Liver (tissue), 9 donors: Measurements from ENCODE around the gene IRF8. TPM values are rescaled to one million over a fixed set of nuclear protein-coding genes. Genes with fewer than 3 reads are reported as not detected.
A peak's percentile ranks its signal among the peaks of the same experiment; 100 is the strongest.

Source experiments
- DNase-seq: peaks from one replicate; pipeline ENCODE4 v3.0.0-alpha.2; 2017; ENCODE audit warnings: low spot score
- H3K27ac ChIP-seq, 2 donors: one replicate each; pipeline ENCODE4 v1.7.0; 2013; ENCODE audit warnings: inconsistent platforms in 2 of 2, low read length in 2 of 2, control low read depth in 1 of 2, low read depth in 1 of 2, mild to moderate bottlenecking in 1 of 2
- H3K27me3 ChIP-seq, 4 donors: one replicate each; pipeline versions ENCODE4 v1.6.1 to v1.7.0; 2013; ENCODE audit warnings: low read length in 3 of 4, inconsistent platforms in 1 of 4, mild to moderate bottlenecking in 1 of 4, moderate library complexity in 1 of 4; ENCODE audit not compliant: control insufficient read depth in 4 of 4, insufficient read depth in 4 of 4
- H3K36me3 ChIP-seq, 4 donors: one replicate each; pipeline versions ENCODE4 v1.6.1 to v1.7.0; 2013; ENCODE audit warnings: low read length in 3 of 4, mild to moderate bottlenecking in 3 of 4, low read depth in 1 of 4, moderate library complexity in 1 of 4; ENCODE audit not compliant: control insufficient read depth in 4 of 4, insufficient read depth in 3 of 4
- H3K4me1 ChIP-seq, 4 donors: one replicate each; pipeline versions ENCODE4 v1.6.1 to v1.7.0; 2013; ENCODE audit warnings: low read length in 3 of 4, mild to moderate bottlenecking in 3 of 4, moderate library complexity in 1 of 4; ENCODE audit not compliant: control insufficient read depth in 4 of 4, insufficient read depth in 4 of 4
- H3K4me3 ChIP-seq, 3 donors: one replicate each; pipeline versions ENCODE4 v1.6.1 to v1.7.0; 2013; ENCODE audit warnings: low read length in 3 of 3, control low read depth in 1 of 3, low read depth in 1 of 3, mild to moderate bottlenecking in 1 of 3
- H3K9ac ChIP-seq, 2 donors: one replicate each; pipeline ENCODE4 v1.7.0; 2013; ENCODE audit warnings: low read length in 2 of 2, mild to moderate bottlenecking in 2 of 2, moderate library complexity in 2 of 2, control low read depth in 1 of 2, low read depth in 1 of 2
- H3K9me3 ChIP-seq, 4 donors: one replicate each; pipeline versions ENCODE4 v1.6.1 to v1.7.0; 2013; ENCODE audit warnings: low read length in 3 of 4; ENCODE audit not compliant: control insufficient read depth in 4 of 4
- ATF3 ChIP-seq: IDR thresholded peaks from 2 replicates; pipeline ENCODE4 v1.6.1; 2016; ENCODE audit warnings: antibody characterized with exemption
- CTCF ChIP-seq: fragments of 150-350 bp; IDR thresholded peaks from 2 replicates; pipeline ENCODE4 v1.5.1; 2017; ENCODE audit warnings: improper control_type of control experiment, low read depth, low read length; ENCODE audit not compliant: missing input control
- EGR1 ChIP-seq, 2 donors: IDR thresholded peaks; 2 replicates each; pipeline ENCODE4 v1.6.1; 2016 to 2018; ENCODE audit warnings: antibody characterized with exemption in 2 of 2, low read depth in 2 of 2
- FOXA1 ChIP-seq: IDR thresholded peaks from 2 replicates; pipeline ENCODE4 v1.6.1; 2016; ENCODE audit warnings: antibody characterized with exemption
- FOXA2 ChIP-seq: IDR thresholded peaks from 2 replicates; pipeline ENCODE4 v1.6.1; 2016; ENCODE audit warnings: antibody characterized with exemption
- GABPA ChIP-seq, 2 donors: IDR thresholded peaks in 1 of 2; conservative IDR thresholded peaks in 1 of 2; 2 replicates each; pipeline ENCODE4 v1.6.1; 2016; ENCODE audit warnings: antibody characterized with exemption in 2 of 2, mild to moderate bottlenecking in 1 of 2, moderate library complexity in 1 of 2
- HNF4G ChIP-seq: IDR thresholded peaks from 2 replicates; pipeline ENCODE4 v1.6.1; 2016; ENCODE audit warnings: antibody characterized with exemption
- JUND ChIP-seq, 2 donors: IDR thresholded peaks; 2 replicates each; pipeline ENCODE4 v1.6.1; 2016; ENCODE audit warnings: antibody characterized with exemption in 2 of 2
- NR2F2 ChIP-seq: IDR thresholded peaks from 2 replicates; pipeline ENCODE4 v1.6.1; 2016; ENCODE audit warnings: antibody characterized with exemption
- RAD21 ChIP-seq, 2 donors: IDR thresholded peaks; 2 replicates each; pipeline ENCODE4 v1.6.1; 2016; ENCODE audit warnings: antibody characterized with exemption in 2 of 2, mild to moderate bottlenecking in 2 of 2
- RXRA ChIP-seq, 2 donors: IDR thresholded peaks; 2 replicates each; pipeline ENCODE4 v1.6.1; 2017 to 2018; ENCODE audit warnings: antibody characterized with exemption in 2 of 2, mild to moderate bottlenecking in 1 of 2
- SP1 ChIP-seq: IDR thresholded peaks from 2 replicates; pipeline ENCODE4 v1.6.1; 2018; ENCODE audit warnings: antibody characterized with exemption, mild to moderate bottlenecking
- TAF1 ChIP-seq: conservative IDR thresholded peaks from 2 replicates; pipeline ENCODE4 v1.6.1; 2016; ENCODE audit warnings: antibody characterized with exemption, mild to moderate bottlenecking
- YY1 ChIP-seq: IDR thresholded peaks from 2 replicates; pipeline ENCODE4 v1.6.1; 2016; ENCODE audit warnings: antibody characterized with exemption, mild to moderate bottlenecking
- ZBTB33 ChIP-seq: IDR thresholded peaks from 2 replicates; pipeline ENCODE4 v1.6.1; 2016; ENCODE audit warnings: antibody characterized with exemption
- WGBS: extraction: QIAGEN DNeasy Blood & Tissue Kit; methylation state at CpG from one replicate; pipeline ENCODE4 v1.1.7; 2013; 5-methylcytosine and 5-hydroxymethylcytosine counted together
- polyA plus RNA-seq, 2 donors: library from polyadenylated mRNA; stranded (reverse) in 1 of 2; unstranded in 1 of 2; fragments of 200-250 nt in 1 of 2; fragments of >200 nt in 1 of 2; fragmentation: Nextera tagmentation in 1 of 2; extraction: Ambion mirVana in 1 of 2; gene quantifications; one replicate each; pipeline versions ENCODE4 v1.2.1 to v1.2.3, GENCODE V29; 2013 to 2015
- total RNA-seq, 2 donors: library from RNA; depleted of rRNA; stranded (reverse); fragments of >200 nt; gene quantifications; one replicate each; pipeline ENCODE4 v1.2.3, GENCODE V29; 2014
- donor health status: healthy.
- donor health status: healthy.
- donor health status: healthy.
- donor health status: healthy.
- donor health status: healthy.

The IRF8 gene
- total and polyA plus RNA-seq, 4 donors = 5.1 to 25.8 (median 12.3) TPM

- Histone ChIP-seq H3K9ac (no peak overlapping the region), H3K9me3 (no peaks in the 10 kb centered on the region), H3K4me3 (no peak overlapping the region), H3K4me1 (peaks cover 7 to 14% (median 10%) of the 10 kb centered on the region in 4 donors), H3K27ac (no peak overlapping the region), H3K36me3 (peaks cover 6 to 31% (median 10%) of the 10 kb centered on the region in 4 donors), H3K27me3 (no peaks in the 10 kb centered on the region)
- WGBS = 96% methylated on average over 14 of the region's 14 CpGs
- no peak for TF ChIP-seq HNF4G
- TF ChIP-seq NR2F2 = no peak
- no peak for TF ChIP-seq ZBTB33
- no peak for TF ChIP-seq FOXA2
- TF ChIP-seq CTCF = no peak
- no peak for TF ChIP-seq SP1
- no peak for TF ChIP-seq YY1
- no peak for TF ChIP-seq ATF3
- no peak for TF ChIP-seq GABPA (IDR thresholded peaks at IDR 0.05 in 1 of 2, conservative IDR thresholded peaks at IDR 0.05 in 1 of 2)
- TF ChIP-seq FOXA1 = no peak
- TF ChIP-seq EGR1 (IDR thresholded peaks at IDR 0.05; ENCODE audit: low read depth in 2 of 2) = no peak
- TF ChIP-seq RAD21 (IDR thresholded peaks at IDR 0.05) = no peak
- DNase-seq = no peak
Measured at GRCh38 chr16:85921026-85921425, 22.1 kb downstream of the IRF8 start.

GRCh38 chr16:85923153-85924021 is 24.4 kb downstream of the IRF8 start:
- Histone ChIP-seq H3K9ac (no peak overlapping the region), H3K9me3 (no peaks in the 10 kb centered on the region), H3K36me3 (peaks cover 6 to 28% (median 9%) of the 10 kb centered on the region in 4 donors), H3K27me3 (no peaks in the 10 kb centered on the region), H3K4me1 (peaks cover 0 to 3% (median under 1%) of the 10 kb centered on the region in 4 donors), H3K4me3 (no peak overlapping the region), H3K27ac (no peak overlapping the region)
- no peak for DNase-seq
- WGBS = 84% methylated on average over 24 of the region's 24 CpGs
- peak; percentile 67 for TF ChIP-seq NR2F2
- TF ChIP-seq JUND (IDR thresholded peaks at IDR 0.05) = peak in 1 of 2 donors; percentile 24
- TF ChIP-seq RAD21 (IDR thresholded peaks at IDR 0.05) = peak in 1 of 2 donors; percentile 3
- TF ChIP-seq ATF3 = no peak
- peak; percentile 52 to 71 for TF ChIP-seq RXRA (IDR thresholded peaks at IDR 0.05)
- TF ChIP-seq SP1 = peak; percentile 50
- TF ChIP-seq TAF1 = no peak
